ENCODE results near the gene SUSD2. TPM values are rescaled to one million over a fixed set of nuclear protein-coding genes. Genes with fewer than 3 reads are reported as not detected.

SUSD2 gene
- total and polyA plus RNA-seq, 9 of the 15 experiments (the other 6 are each of a cell fraction or from before 2014, with no cell fraction given): 0.01 to 0.16 (median 0.04) TPM; not detected in 4

DNA sequence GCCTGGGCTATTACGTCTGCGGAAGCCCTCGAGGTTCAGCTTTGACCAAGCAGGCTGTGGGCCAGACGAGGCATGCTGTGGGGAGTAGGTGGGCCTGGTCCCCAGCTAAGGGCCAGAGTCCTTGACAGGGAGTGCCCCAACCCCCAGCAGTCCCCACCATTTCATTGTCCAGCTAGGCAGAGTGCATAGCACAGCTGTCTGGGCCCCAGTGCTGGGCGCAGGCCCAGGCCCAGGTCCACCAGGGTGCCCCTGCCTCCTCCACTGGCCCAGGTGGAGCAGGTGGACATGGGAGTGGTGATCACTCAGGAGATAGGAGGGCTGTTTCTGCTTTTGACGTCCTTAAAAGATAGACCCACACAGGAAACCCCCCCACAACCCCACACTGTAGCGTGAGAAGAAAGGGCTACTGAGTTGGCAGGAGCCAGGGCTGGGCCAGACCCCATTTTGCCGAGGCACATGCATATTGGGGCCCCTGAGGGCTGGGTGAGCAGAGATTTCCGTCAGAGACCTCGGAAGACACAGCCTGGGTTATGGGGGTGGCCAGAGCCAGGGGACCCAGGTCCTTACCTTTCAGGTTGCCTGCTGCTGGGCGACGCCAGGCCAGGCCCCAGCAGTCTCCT is 11.7 kb upstream of the SUSD2 start:
- no peaks in the 10 kb centered on the region for H3K9me1 ChIP-seq (ENCODE audit: control insufficient read depth, insufficient read depth, low read length)
- peaks cover 2% of the 10 kb centered on the region; the same call in 1 of the 2 replicates for H4K20me1 ChIP-seq (replicated peaks; ENCODE audit: control insufficient read depth, insufficient read depth, low read length)
- POLR2A ChIA-PET: no interaction called here
- in situ Hi-C loops (cut with MboI): loop anchor here (10.0 kb wide), 1 partner anchor 215 kb away; no protein-coding TSS in a partner anchor
- H3K9ac ChIP-seq (ENCODE audit: insufficient read depth in 1 of 2, low read depth in 2 of 2, low read length in 2 of 2): no peak overlapping the region
- no peak overlapping the region for H2AFZ ChIP-seq (ENCODE audit: low read depth, low read length)
- intact Hi-C loops (cut with micrococcal nuclease): no loop called here
- DNase-seq (ENCODE audit: extremely low read depth in 1 of 4, low spot score in 3 of 4) (no peak), FAIRE-seq (no peak), ATAC-seq (no peak)
- H3K4me3 ChIP-seq: no peak overlapping the region
- BruUV-seq (replicated peaks): no TSS peak
- H3K9me3 ChIP-seq (replicated peaks; ENCODE audit: control insufficient read depth, insufficient read depth, low read depth, low read length): no peaks in the 10 kb centered on the region
- peaks cover 0 to 4% of the 10 kb centered on the region in 2 experiments; a peak in 1 of 5 replicates for H3K4me1 ChIP-seq (replicated peaks in 1 of 2; ENCODE audit: control insufficient read depth in 2 of 2, insufficient read depth in 2 of 2, low read length in 2 of 2)
- 77% methylated on average over 10 of the region's 12 CpGs for WGBS (ENCODE audit: insufficient coverage, low coverage, missing lambda C conversion rate)
- CTCF ChIA-PET (ENCODE audit: low intra/inter-chr PET ratio): no interaction called here
- no peak overlapping the region for H3K4me2 ChIP-seq (ENCODE audit: insufficient read depth, low read length)
- no peak for TF ChIP-seq BCL6 (CRISPR knock-in tag; IDR thresholded peaks at IDR 0.05)
- TF ChIP-seq POLR2G (IDR thresholded peaks at IDR 0.05; ENCODE audit: low read depth, low read length): peak; percentile 43; the same call in 1 of the 2 replicates
- H3K36me3 ChIP-seq (ENCODE audit: control insufficient read depth, insufficient read depth, low read length): peaks cover 58% of the 10 kb centered on the region; the same call in 2 of the 3 replicates
- no peak overlapping the region for H3K27ac ChIP-seq (ENCODE audit: extremely low read depth, low read depth, low read length)
- no peaks in the 10 kb centered on the region for H3K27me3 ChIP-seq (ENCODE audit: control insufficient read depth in 2 of 2, insufficient read depth in 2 of 2, low read length in 2 of 2)
- no peaks in the 10 kb centered on the region for H3K79me2 ChIP-seq (ENCODE audit: control insufficient read depth, insufficient read depth, low read length)

DNA sequence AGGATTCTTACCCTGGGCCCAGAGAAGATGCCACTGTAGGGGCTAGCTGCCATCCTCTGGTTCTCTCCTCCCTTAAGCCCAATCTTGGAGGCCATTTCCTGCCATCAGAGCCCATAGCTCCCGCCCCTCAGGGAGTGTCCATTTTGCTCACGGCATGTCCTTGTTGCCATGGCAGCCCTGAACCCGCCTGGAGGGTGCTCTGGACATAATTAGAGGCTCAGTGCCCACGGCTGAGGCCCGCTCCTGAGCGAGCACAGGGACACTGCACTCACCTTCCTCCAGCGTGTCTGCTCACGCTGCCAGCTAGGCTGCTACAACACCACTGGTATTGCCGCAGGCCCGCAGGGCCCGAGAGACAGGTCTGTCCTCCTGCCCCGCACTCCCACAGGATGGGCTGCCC is 11.1 kb upstream of the SUSD2 start:
- BruUV-seq (replicated peaks): no TSS peak
- Histone ChIP-seq H3K9me3 (replicated peaks; ENCODE audit: control insufficient read depth, insufficient read depth, low read depth, low read length) (no peaks in the 10 kb centered on the region), H4K20me1 (replicated peaks; ENCODE audit: control insufficient read depth, insufficient read depth, low read length) (peaks cover 6% of the 10 kb centered on the region; the same call in 1 of the 2 replicates), H3K79me2 (ENCODE audit: control insufficient read depth, insufficient read depth, low read length) (no peaks in the 10 kb centered on the region), H3K4me1 (replicated peaks in 1 of 2; ENCODE audit: control insufficient read depth in 2 of 2, insufficient read depth in 2 of 2, low read length in 2 of 2) (peaks cover 0 to 7% of the 10 kb centered on the region in 2 experiments; a peak in 2 of 5 replicates), H3K27ac (ENCODE audit: extremely low read depth, low read depth, low read length) (no peak overlapping the region), H3K36me3 (ENCODE audit: control insufficient read depth, insufficient read depth, low read length) (peaks cover 57% of the 10 kb centered on the region; the same call in 2 of the 3 replicates), H2AFZ (ENCODE audit: low read depth, low read length) (no peak overlapping the region), H3K4me2 (ENCODE audit: insufficient read depth, low read length) (no peak overlapping the region), H3K4me3 (no peak overlapping the region), H3K27me3 (ENCODE audit: control insufficient read depth in 2 of 2, insufficient read depth in 2 of 2, low read length in 2 of 2) (no peaks in the 10 kb centered on the region), H3K9me1 (ENCODE audit: control insufficient read depth, insufficient read depth, low read length) (no peaks in the 10 kb centered on the region), H3K9ac (ENCODE audit: insufficient read depth in 1 of 2, low read depth in 2 of 2, low read length in 2 of 2) (no peak overlapping the region)
- TF ChIP-seq, protein P1, sequence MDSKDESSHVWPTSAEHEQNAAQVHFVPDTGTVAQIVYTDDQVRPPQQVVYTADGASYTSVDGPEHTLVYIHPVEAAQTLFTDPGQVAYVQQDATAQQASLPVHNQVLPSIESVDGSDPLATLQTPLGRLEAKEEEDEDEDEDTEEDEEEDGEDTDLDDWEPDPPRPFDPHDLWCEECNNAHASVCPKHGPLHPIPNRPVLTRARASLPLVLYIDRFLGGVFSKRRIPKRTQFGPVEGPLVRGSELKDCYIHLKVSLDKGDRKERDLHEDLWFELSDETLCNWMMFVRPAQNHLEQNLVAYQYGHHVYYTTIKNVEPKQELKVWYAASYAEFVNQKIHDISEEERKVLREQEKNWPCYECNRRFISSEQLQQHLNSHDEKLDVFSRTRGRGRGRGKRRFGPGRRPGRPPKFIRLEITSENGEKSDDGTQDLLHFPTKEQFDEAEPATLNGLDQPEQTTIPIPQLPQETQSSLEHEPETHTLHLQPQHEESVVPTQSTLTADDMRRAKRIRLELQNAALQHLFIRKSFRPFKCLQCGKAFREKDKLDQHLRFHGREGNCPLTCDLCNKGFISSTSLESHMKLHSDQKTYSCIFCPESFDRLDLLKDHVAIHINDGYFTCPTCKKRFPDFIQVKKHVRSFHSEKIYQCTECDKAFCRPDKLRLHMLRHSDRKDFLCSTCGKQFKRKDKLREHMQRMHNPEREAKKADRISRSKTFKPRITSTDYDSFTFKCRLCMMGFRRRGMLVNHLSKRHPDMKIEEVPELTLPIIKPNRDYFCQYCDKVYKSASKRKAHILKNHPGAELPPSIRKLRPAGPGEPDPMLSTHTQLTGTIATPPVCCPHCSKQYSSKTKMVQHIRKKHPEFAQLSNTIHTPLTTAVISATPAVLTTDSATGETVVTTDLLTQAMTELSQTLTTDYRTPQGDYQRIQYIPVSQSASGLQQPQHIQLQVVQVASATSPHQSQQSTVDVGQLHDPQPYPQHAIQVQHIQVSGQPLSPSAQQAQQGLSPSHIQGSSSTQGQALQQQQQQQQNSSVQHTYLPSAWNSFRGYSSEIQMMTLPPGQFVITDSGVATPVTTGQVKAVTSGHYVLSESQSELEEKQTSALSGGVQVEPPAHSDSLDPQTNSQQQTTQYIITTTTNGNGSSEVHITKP (IDR thresholded peaks at IDR 0.05; ENCODE audit: partially characterized antibody): no peak
- TF ChIP-seq TSC22D4 (tag; IDR thresholded peaks at IDR 0.05): no peak
- no peak for TF ChIP-seq ZNF239 (CRISPR knock-in tag; IDR thresholded peaks at IDR 0.05)
- no peak for TF ChIP-seq NCOA2 (IDR thresholded peaks at IDR 0.05; ENCODE audit: partially characterized antibody in 2 of 2)
- TF ChIP-seq POLR2AphosphoS2 (IDR thresholded peaks at IDR 0.05; ENCODE audit: low read length): no peak
- TF ChIP-seq HNRNPLL (IDR thresholded peaks at IDR 0.05; ENCODE audit: low read depth, low read length, poor library complexity, severe bottlenecking): no peak
- TF ChIP-seq RFX1 (IDR thresholded peaks at IDR 0.05): peak; percentile 29
- TF ChIP-seq POLR2G (IDR thresholded peaks at IDR 0.05; ENCODE audit: low read depth, low read length): 0 out of 2 replicates have a peak, but pooled peaks have one; percentile 42
- TF ChIP-seq EP400 (IDR thresholded peaks at IDR 0.05): no peak
- ATAC-seq: no peak
- FAIRE-seq: no peak
- ChIA-PET POLR2A (interaction anchor here (0.5 kb wide), 1 partner anchor 56 kb away, joined by 3 read pairs; no protein-coding TSS in a partner anchor), CTCF (ENCODE audit: low intra/inter-chr PET ratio) (no interaction called here)
- in situ Hi-C loops (cut with MboI) (loop anchor here (10.0 kb wide), 1 partner anchor 215 kb away; no protein-coding TSS in a partner anchor), intact Hi-C loops (cut with micrococcal nuclease) (no loop called here)
- no peak for DNase-seq (ENCODE audit: extremely low read depth in 1 of 4, low spot score in 3 of 4)
- 92% methylated on average over 8 of the region's 12 CpGs for WGBS (ENCODE audit: insufficient coverage, low coverage, missing lambda C conversion rate)
